Lung (tissue), 12 donors: Measurements from ENCODE around the gene ZNF638. TPM values are rescaled to one million over a fixed set of nuclear protein-coding genes. Genes with fewer than 3 reads are reported as not detected.

Experiments
- ATAC-seq: fragments of 200-7000 bp; cut with Tn5 transposase; one replicate; pipeline ENCODE4 v1.9.1; 2020; ENCODE audit warnings: moderate number of reproducible peaks; ENCODE audit not compliant: insufficient read depth, low FRiP score
- DNase-seq, 3 donors: peaks; one replicate each; pipeline ENCODE4 v3.0.0-alpha.2; 2013 to 2017
- H3K27ac ChIP-seq, 2 donors: one replicate each; pipeline ENCODE4 v1.5.1; 2013; ENCODE audit warnings: mild to moderate bottlenecking in 2 of 2, moderate library complexity in 2 of 2, control low read depth in 1 of 2, inconsistent platforms in 1 of 2, low read depth in 1 of 2, low read length in 1 of 2
- H3K27me3 ChIP-seq, 3 donors: one replicate each; pipeline ENCODE4 v1.5.1; 2013; ENCODE audit warnings: low read length in 2 of 3; ENCODE audit not compliant: control insufficient read depth in 3 of 3, insufficient read depth in 3 of 3
- H3K36me3 ChIP-seq, 4 donors: one replicate each; pipeline ENCODE4 v1.5.1; 2013; ENCODE audit warnings: low read length in 4 of 4, mild to moderate bottlenecking in 1 of 4, moderate library complexity in 1 of 4; ENCODE audit not compliant: control insufficient read depth in 4 of 4, insufficient read depth in 4 of 4
- H3K4me1 ChIP-seq, 5 donors: one replicate each; pipeline ENCODE4 v1.5.1; 2013; ENCODE audit warnings: low read length in 5 of 5, mild to moderate bottlenecking in 2 of 5, moderate library complexity in 1 of 5; ENCODE audit not compliant: control insufficient read depth in 5 of 5, insufficient read depth in 5 of 5
- H3K4me3 ChIP-seq: one replicate; pipeline ENCODE4 v1.5.1; 2013; ENCODE audit warnings: mild to moderate bottlenecking, control low read depth, moderate library complexity
- H3K9ac ChIP-seq, 2 donors: one replicate each; pipeline ENCODE4 v1.5.1; 2013; ENCODE audit warnings: low read length in 2 of 2, control low read depth in 1 of 2; ENCODE audit not compliant: insufficient read depth in 1 of 2
- H3K9me3 ChIP-seq, 4 donors: one replicate each; pipeline ENCODE4 v1.5.1; 2013; ENCODE audit warnings: low read length in 3 of 4, mild to moderate bottlenecking in 1 of 4, moderate library complexity in 1 of 4; ENCODE audit not compliant: control insufficient read depth in 4 of 4, insufficient read depth in 3 of 4
- CTCF ChIP-seq: IDR thresholded peaks from 2 replicates; pipeline ENCODE4 v1.5.1; 2012; ENCODE audit warnings: mild to moderate bottlenecking; ENCODE audit errors: control extremely low read depth, extremely low read depth
- WGBS, 2 donors: extraction: QIAGEN DNeasy Blood & Tissue Kit; methylation state at CpG; one replicate each; pipeline ENCODE4 v1.1.7; 2013; 5-methylcytosine and 5-hydroxymethylcytosine counted together
- polyA plus RNA-seq, 2 donors: library from polyadenylated mRNA; stranded (reverse); fragments of 200-250 nt; gene quantifications; one replicate each; pipeline ENCODE4 v1.2.1, GENCODE V29; 2013
- total RNA-seq, 2 donors: library from RNA; depleted of rRNA in 1 of 2; stranded (reverse); fragments of >200 nt in 1 of 2; gene quantifications; one replicate each; pipeline ENCODE4 v1.2.1, GENCODE V29; 2014 to 2021
- donor health status: control.
- donor health status: control.
- donor health status: Bipolar disorder and iron deficiency.
- donor health status: healthy.
- donor health status: DM: yes; HTN: yes; CAD: no.

The ZNF638 gene
- total and polyA plus RNA-seq, 4 donors, result 45.1 to 371 (median 105) TPM

- no peak for TF ChIP-seq CTCF
- no peaks in the 10 kb centered on the region for H3K36me3 ChIP-seq
- H3K4me3 ChIP-seq, result no peak overlapping the region
- no peak overlapping the region for H3K27ac ChIP-seq
- H3K27me3 ChIP-seq, result peaks cover 5 to 83% (median 23%) of the 10 kb centered on the region in 3 donors
- no peak for DNase-seq
- no peaks in the 10 kb centered on the region for H3K9me3 ChIP-seq
- no peak for ATAC-seq
- 94 to 95% methylated on average over 5 of the region's 5 CpGs for WGBS, 2 donors
- no peak overlapping the region for H3K9ac ChIP-seq
- peaks cover 0 to 6% (median 0%) of the 10 kb centered on the region in 5 donors for H3K4me1 ChIP-seq
These were observed 48.5 kb upstream of the ZNF638 start for GRCh38 chr2:71283131-71283530.

- no peaks in the 10 kb centered on the region for H3K36me3 ChIP-seq
- WGBS, 2 donors, result 82 to 89% methylated on average over 2 of the region's 2 CpGs
- peaks cover 5 to 73% (median 10%) of the 10 kb centered on the region in 3 donors for H3K27me3 ChIP-seq
- no peak overlapping the region for H3K4me3 ChIP-seq
- H3K4me1 ChIP-seq, result peaks cover 0 to 6% (median 0%) of the 10 kb centered on the region in 5 donors
- no peak overlapping the region for H3K9ac ChIP-seq
- no peak overlapping the region for H3K27ac ChIP-seq
- ATAC-seq (no peak), DNase-seq (no peak)
- no peak for TF ChIP-seq CTCF
- H3K9me3 ChIP-seq, result no peaks in the 10 kb centered on the region
These were observed 45.9 kb upstream of the ZNF638 start for GRCh38 chr2:71285706-71286105.

DNA sequence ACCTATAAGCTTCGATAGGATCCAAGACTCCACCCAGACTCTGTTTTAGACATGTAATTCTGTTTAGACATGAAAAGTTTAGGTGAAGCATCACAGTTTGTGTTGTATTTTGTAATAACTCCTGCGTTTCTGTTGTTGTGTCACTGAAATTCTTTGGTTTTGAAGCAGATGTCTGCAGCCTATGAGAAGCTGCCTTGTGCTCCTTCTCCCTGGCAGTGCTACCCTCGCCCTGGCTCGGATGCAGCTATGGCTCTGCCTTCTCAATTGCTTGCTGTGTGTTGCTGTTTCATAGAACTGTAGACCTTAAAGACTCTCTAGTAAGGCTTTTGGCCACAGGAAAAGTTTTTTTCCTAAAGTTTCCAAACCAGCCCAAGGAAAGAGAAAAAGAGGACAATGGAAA is 40.2 kb upstream of the ZNF638 start:
- ATAC-seq (no peak), DNase-seq (no peak)
- Histone ChIP-seq H3K36me3 (no peaks in the 10 kb centered on the region), H3K9me3 (no peaks in the 10 kb centered on the region), H3K4me3 (no peak overlapping the region), H3K27ac (no peak overlapping the region), H3K4me1 (peaks cover 0 to 4% (median 0%) of the 10 kb centered on the region in 5 donors), H3K27me3 (peaks cover 0 to 35% (median 0%) of the 10 kb centered on the region in 3 donors), H3K9ac (no peak overlapping the region)
- TF ChIP-seq CTCF, result no peak
- 63 to 77% methylated on average over 4 of the region's 4 CpGs for WGBS, 2 donors

DNA sequence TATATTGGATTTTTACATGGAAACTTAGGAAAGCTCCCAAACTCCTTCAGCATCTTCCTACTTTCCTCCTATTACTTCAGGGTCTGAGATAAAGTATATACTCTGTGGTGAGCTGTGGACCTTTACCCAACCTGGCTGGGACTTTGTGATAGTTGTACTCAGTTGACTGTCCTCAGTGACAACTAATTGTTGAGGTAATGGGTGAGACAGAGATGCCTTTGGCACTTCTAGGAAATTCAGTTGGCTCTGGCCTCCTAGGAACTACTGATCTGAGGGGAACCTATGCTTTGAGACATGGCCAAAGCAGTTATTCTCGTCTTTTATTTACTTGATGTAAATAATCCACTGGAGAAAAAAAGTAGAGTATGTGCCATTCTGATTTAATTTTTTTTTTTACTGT is 39.4 kb upstream of the ZNF638 start:
- no peak for TF ChIP-seq CTCF
- WGBS, 2 donors, result 62 to 75% methylated on average over 1 of the region's 1 CpG
- H3K36me3 ChIP-seq, result no peaks in the 10 kb centered on the region
- peaks cover 0 to 4% (median 0%) of the 10 kb centered on the region in 5 donors for H3K4me1 ChIP-seq
- H3K4me3 ChIP-seq, result no peak overlapping the region
- no peak for DNase-seq
- peaks cover 0 to 32% (median 0%) of the 10 kb centered on the region in 3 donors for H3K27me3 ChIP-seq
- no peak overlapping the region for H3K9ac ChIP-seq
- no peaks in the 10 kb centered on the region for H3K9me3 ChIP-seq
- no peak overlapping the region for H3K27ac ChIP-seq
- no peak for ATAC-seq
